ENCODE results near the gene ASCC2. TPM values are rescaled to one million over a fixed set of nuclear protein-coding genes. Genes with fewer than 3 reads are reported as not detected.
A peak's percentile ranks its signal among the peaks of the same experiment; 100 is the strongest.

The ASCC2 gene
- total and polyA plus RNA-seq, 2 donors (not counting 3 experiments of a cell fraction or from before 2014, with no cell fraction given): 43.6 to 60.7 TPM

DNA sequence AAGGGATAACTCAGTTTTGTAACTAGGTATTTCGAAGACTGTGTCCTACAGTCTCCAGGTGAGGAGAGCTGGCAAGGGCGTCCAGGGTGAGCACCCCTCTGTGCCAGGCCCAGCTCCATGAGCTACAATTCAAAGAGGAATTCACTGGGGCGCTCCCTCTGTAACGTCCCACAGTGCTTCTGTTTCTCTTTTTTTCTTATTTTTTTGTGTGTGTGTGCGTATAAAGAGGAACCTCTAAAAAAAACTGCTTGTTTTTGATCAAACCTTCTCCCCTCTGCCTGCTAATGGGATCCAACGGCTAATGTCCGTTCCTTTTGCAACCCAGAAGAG is 17.1 kb downstream of the ASCC2 start:
- intact Hi-C loops (cut with micrococcal nuclease) (loop anchor here (1.0 kb wide), 2 partner anchors 34 to 184 kb away; no protein-coding TSS in a partner anchor), dilution Hi-C loops (cut with MboI; ENCODE audit: extremely low pct_ligation_motif_present, low sequenced_read_pairs) (no loop called here)
- no peaks in the 10 kb centered on the region for H3K9me1 ChIP-seq (replicated peaks; ENCODE audit: control insufficient read depth, extremely low read depth, insufficient read depth, low read length)
- TF ChIP-seq POLR2AphosphoS5 (IDR thresholded peaks at IDR 0.05; ENCODE audit: insufficient read depth, low read depth, low read length) (no peak), GATA2 (IDR thresholded peaks at IDR 0.05; ENCODE audit: insufficient read depth, insufficient read length, low read depth, low read length) (no peak), MYC (IDR thresholded peaks at IDR 0.05; ENCODE audit: low read depth, low read length) (no peak), FOS (IDR thresholded peaks at IDR 0.05; ENCODE audit: borderline replicate concordance, insufficient read depth, low read length) (no peak), JUN (IDR thresholded peaks at IDR 0.05; ENCODE audit: borderline replicate concordance, insufficient read depth, insufficient read length, low read depth) (no peak), POLR2A (IDR thresholded peaks at IDR 0.05; ENCODE audit: low read depth, low read length) (no peak)
- H3K27ac ChIP-seq (ENCODE audit: insufficient read depth, low read depth, low read length): peak overlapping the region; percentile 51
- H3K9me3 ChIP-seq (replicated peaks; ENCODE audit: control insufficient read depth, insufficient read depth, low read length): no peaks in the 10 kb centered on the region
- peaks cover 12% of the 10 kb centered on the region in 2 experiments for H3K36me3 ChIP-seq (ENCODE audit: control insufficient read depth in 2 of 2, extremely low read depth in 1 of 2, insufficient read depth in 2 of 2, low read length in 2 of 2)
- CTCF ChIA-PET: interaction anchor here (0.8 to 1.5 kb wide), 6 partner anchors 21 to 268 kb away, joined by 3 to 8 read pairs (median 4); no protein-coding TSS in a partner anchor
- H4K20me1 ChIP-seq (replicated peaks; ENCODE audit: control insufficient read depth, extremely low read depth, insufficient read depth, low read length): no peaks in the 10 kb centered on the region
- H2AFZ ChIP-seq (ENCODE audit: low read depth, low read length): no peak overlapping the region
- no peak overlapping the region for H3K4me3 ChIP-seq (replicated peaks in 1 of 3; ENCODE audit: insufficient read depth in 1 of 3, low read depth in 1 of 3, low read length in 3 of 3)
- POLR2A ChIA-PET: no interaction called here
- BruUV-seq (replicated peaks): no TSS peak
- DNase-seq (ENCODE audit: low read depth, low spot score) (no peak), FAIRE-seq (no peak)
- peaks cover 20% of the 10 kb centered on the region for H3K4me1 ChIP-seq (ENCODE audit: control insufficient read depth, extremely low read depth, insufficient read depth, low read length)
- no peaks in the 10 kb centered on the region for H3K79me2 ChIP-seq (ENCODE audit: control insufficient read depth, insufficient read depth, low read length)
- no peak overlapping the region for H3K9ac ChIP-seq (replicated peaks; ENCODE audit: extremely low read depth, insufficient read depth, low read length)
- H3K27me3 ChIP-seq (ENCODE audit: control insufficient read depth in 2 of 2, insufficient read depth in 2 of 2, low read length in 2 of 2): no peaks in the 10 kb centered on the region
- no peak overlapping the region for H3K4me2 ChIP-seq (ENCODE audit: insufficient read depth, low read length)

DNA sequence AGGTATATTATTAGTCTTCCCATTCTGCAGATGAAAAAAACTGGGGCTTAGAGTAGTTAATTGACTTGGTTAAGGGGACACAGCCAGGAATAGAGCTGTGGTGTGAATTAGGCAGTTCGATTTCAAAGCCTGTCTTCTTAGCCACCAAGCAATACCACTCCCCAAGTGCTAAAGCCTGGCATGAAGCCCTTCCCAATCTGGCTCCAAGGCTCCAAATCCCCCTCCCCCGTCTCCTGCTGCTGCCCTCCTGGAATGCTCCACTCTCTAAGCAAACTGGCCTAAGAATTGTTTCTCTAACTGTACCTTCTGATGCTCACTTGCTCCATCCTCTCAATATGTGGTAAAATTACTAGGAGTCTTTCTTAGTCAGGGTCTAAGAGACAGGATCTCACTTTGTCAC is 18.6 kb downstream of the ASCC2 start:
- Histone ChIP-seq H3K27ac (ENCODE audit: insufficient read depth, low read depth, low read length) (no peak overlapping the region), H3K9me1 (replicated peaks; ENCODE audit: control insufficient read depth, extremely low read depth, insufficient read depth, low read length) (no peaks in the 10 kb centered on the region), H4K20me1 (replicated peaks; ENCODE audit: control insufficient read depth, extremely low read depth, insufficient read depth, low read length) (no peaks in the 10 kb centered on the region), H2AFZ (ENCODE audit: low read depth, low read length) (no peak overlapping the region), H3K4me1 (ENCODE audit: control insufficient read depth, extremely low read depth, insufficient read depth, low read length) (peaks cover 20% of the 10 kb centered on the region), H3K36me3 (ENCODE audit: control insufficient read depth in 2 of 2, extremely low read depth in 1 of 2, insufficient read depth in 2 of 2, low read length in 2 of 2) (peaks cover 7 to 8% of the 10 kb centered on the region in 2 experiments), H3K27me3 (ENCODE audit: control insufficient read depth in 2 of 2, insufficient read depth in 2 of 2, low read length in 2 of 2) (no peaks in the 10 kb centered on the region), H3K9me3 (replicated peaks; ENCODE audit: control insufficient read depth, insufficient read depth, low read length) (no peaks in the 10 kb centered on the region), H3K4me3 (replicated peaks in 1 of 3; ENCODE audit: insufficient read depth in 1 of 3, low read depth in 1 of 3, low read length in 3 of 3) (no peak overlapping the region), H3K4me2 (ENCODE audit: insufficient read depth, low read length) (no peak overlapping the region), H3K9ac (replicated peaks; ENCODE audit: extremely low read depth, insufficient read depth, low read length) (no peak overlapping the region), H3K79me2 (ENCODE audit: control insufficient read depth, insufficient read depth, low read length) (no peaks in the 10 kb centered on the region)
- FAIRE-seq (no peak), DNase-seq (ENCODE audit: low read depth, low spot score) (no peak)
- intact Hi-C loops (cut with micrococcal nuclease) (no loop called here), dilution Hi-C loops (cut with MboI; ENCODE audit: extremely low pct_ligation_motif_present, low sequenced_read_pairs) (no loop called here)
- BruUV-seq (replicated peaks): no TSS peak
- CTCF ChIA-PET: no interaction called here
- TF ChIP-seq FOS (IDR thresholded peaks at IDR 0.05; ENCODE audit: borderline replicate concordance, insufficient read depth, low read length) (no peak), POLR2AphosphoS5 (IDR thresholded peaks at IDR 0.05; ENCODE audit: insufficient read depth, low read depth, low read length) (no peak)
- POLR2A ChIA-PET: no interaction called here

Measured in endothelial cell of umbilical vein (primary cell).